Measurements from ENCODE around the gene HLA-DMA. TPM values are rescaled to one million over a fixed set of nuclear protein-coding genes. Genes with fewer than 3 reads are reported as not detected.

Gene HLA-DMA
- total and polyA plus RNA-seq, 2 of the 13 experiments (the other 11 are each of a cell fraction or from before 2014, with no cell fraction given): 0.70 to 0.71 TPM

- TF ChIP-seq E2F2 (CRISPR knock-in tag; IDR thresholded peaks at IDR 0.05; ENCODE audit: borderline replicate concordance) (no peak), JUND (CRISPR knock-in tag; IDR thresholded peaks at IDR 0.05) (peak; percentile 21), ZNF24 (IDR thresholded peaks at IDR 0.05) (peak; percentile 62; the same call in 1 of the 2 replicates), ARNTL (CRISPR knock-in tag; IDR thresholded peaks at IDR 0.05) (peak; percentile 62), DBP (CRISPR knock-in tag; IDR thresholded peaks at IDR 0.05; ENCODE audit: not compliant biosample characterization) (peak; percentile 12), ZFP41 (CRISPR knock-in tag; IDR thresholded peaks at IDR 0.05; ENCODE audit: borderline replicate concordance) (peak; percentile 66; the same call in 1 of the 2 replicates), ATM (IDR thresholded peaks at IDR 0.05; ENCODE audit: borderline replicate concordance) (no peak), KLF15 (CRISPR knock-in tag; IDR thresholded peaks at IDR 0.05; ENCODE audit: borderline replicate concordance) (peak; percentile 64; the same call in 1 of the 2 replicates), GFI1 (CRISPR knock-in tag; IDR thresholded peaks at IDR 0.05; ENCODE audit: borderline replicate concordance) (no peak), TOE1 (CRISPR knock-in tag; IDR thresholded peaks at IDR 0.05) (peak; percentile 95; the same call in 1 of the 2 replicates), STAG1 (CRISPR knock-in tag; IDR thresholded peaks at IDR 0.05) (no peak), CHCHD3 (CRISPR knock-in tag; IDR thresholded peaks at IDR 0.05) (no peak), ZNF816 (CRISPR knock-in tag; IDR thresholded peaks at IDR 0.05; ENCODE audit: borderline replicate concordance) (peak; percentile 83), SRSF1 (optimal IDR thresholded peaks at IDR 0.05; ENCODE audit: low read depth, low read length) (peak; percentile 97), PRDM10 (CRISPR knock-in tag; IDR thresholded peaks at IDR 0.05; ENCODE audit: low read depth) (peak; percentile 80; the same call in 1 of the 2 replicates), ZNF577 (CRISPR knock-in tag; IDR thresholded peaks at IDR 0.05; ENCODE audit: borderline replicate concordance, low read depth) (no peak), FOXO1 (CRISPR knock-in tag; IDR thresholded peaks at IDR 0.05) (no peak; the same call in 1 of the 2 replicates), PCBP1 (IDR thresholded peaks at IDR 0.05; ENCODE audit: borderline replicate concordance, low read depth, low read length) (0 out of 2 replicates have a peak, but pooled peaks have one; percentile 45), ZSCAN31 (CRISPR knock-in tag; IDR thresholded peaks at IDR 0.05; ENCODE audit: low read depth) (0 out of 2 replicates have a peak, but pooled peaks have one; percentile 24), HBP1 (CRISPR knock-in tag; IDR thresholded peaks at IDR 0.05; ENCODE audit: low read depth) (peak; percentile 84), ZNF496 (CRISPR knock-in tag; IDR thresholded peaks at IDR 0.05; ENCODE audit: insufficient replicate concordance) (no peak), FOSL1 (CRISPR knock-in tag; IDR thresholded peaks at IDR 0.05; ENCODE audit: borderline replicate concordance) (peak; percentile 51; the same call in 1 of the 2 replicates)
Observed at GRCh38 chr6:32971581-32972352, 18.9 kb upstream of the HLA-DMA start (continued).
